Renal cortex interstitium (tissue), 11 donors: ENCODE results near the gene POU2F1. TPM values are rescaled to one million over a fixed set of nuclear protein-coding genes. Genes with fewer than 3 reads are reported as not detected.

Experiments
- DNase-seq, 11 donors: peaks; one replicate each; pipeline ENCODE4 v3.0.0-alpha.2; 2013; ENCODE audit warnings: low read depth in 9 of 11, low spot score in 4 of 11; ENCODE audit errors: extremely low read depth in 1 of 11
- polyA plus RNA-seq, 3 donors: library from polyadenylated mRNA; unstranded; fragments of 120-200 nt; gene quantifications; one replicate each; pipeline ENCODE4 v1.2.1, GENCODE V29; 2013; ENCODE audit not compliant: insufficient read length in 3 of 3

Gene POU2F1
- polyA plus RNA-seq, 3 donors = 15.3 to 16.9 (median 16.2) TPM

GRCh38 chr1:167426716-167427115, 206.0 kb downstream of the POU2F1 start:
- no peak for DNase-seq

GRCh38 chr1:167427848-167428247, 207.2 kb downstream of the POU2F1 start:
- no peak for DNase-seq

- no peak for DNase-seq
Measured at GRCh38 chr1:167428395-167428794, 207.7 kb downstream of the POU2F1 start.

GRCh38 chr1:167429612-167430011, 208.9 kb downstream of the POU2F1 start:
- no peak for DNase-seq

GRCh38 chr1:167430134-167430848, 209.6 kb downstream of the POU2F1 start:
- DNase-seq = no peak

GRCh38 chr1:167430849-167431242, 210.2 kb downstream of the POU2F1 start:
- DNase-seq = no peak

- no peak for DNase-seq
Measured at GRCh38 chr1:167431261-167431908, 210.7 kb downstream of the POU2F1 start.

GRCh38 chr1:167431909-167432650, 211.4 kb downstream of the POU2F1 start:
- no peak for DNase-seq

GRCh38 chr1:167432780-167433179, 212.1 kb downstream of the POU2F1 start:
- no peak for DNase-seq

DNA sequence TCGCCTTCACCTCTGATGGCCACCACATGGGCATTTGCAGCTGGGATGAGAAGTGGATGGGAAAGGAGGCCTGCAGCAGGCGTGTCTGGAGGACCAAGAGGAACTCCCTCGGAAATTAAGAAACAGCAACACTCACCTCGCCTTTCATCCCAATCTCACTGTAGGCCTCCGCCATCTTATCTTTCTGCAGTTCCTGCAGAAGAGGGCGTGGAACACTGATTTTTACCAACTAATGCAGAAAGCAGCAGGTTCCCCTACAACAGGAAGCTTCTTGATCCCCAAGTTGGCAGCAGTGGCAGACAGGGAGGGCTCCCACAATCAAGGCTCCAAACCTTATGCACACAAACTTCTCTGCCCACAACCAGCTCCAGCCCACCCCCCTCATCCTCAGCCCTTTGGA, 213.2 kb downstream of the POU2F1 start:
- DNase-seq = no peak

GRCh38 chr1:167434306-167434705, 213.6 kb downstream of the POU2F1 start:
- no peak for DNase-seq

- DNase-seq = no peak
Measured at GRCh38 chr1:167435484-167435883, 214.8 kb downstream of the POU2F1 start.

GRCh38 chr1:167438171-167439138, 217.8 kb downstream of the POU2F1 start:
- DNase-seq = no peak

- DNase-seq = peak in 6 of 11 donors; percentile 18 to 52 (median 35)
Measured at GRCh38 chr1:167439301-167439988, 218.8 kb downstream of the POU2F1 start.

- DNase-seq = no peak
Measured at GRCh38 chr1:167440345-167440744, 219.7 kb downstream of the POU2F1 start.

- no peak for DNase-seq
Measured at GRCh38 chr1:167440776-167441175, 220.1 kb downstream of the POU2F1 start.

- no peak for DNase-seq
Measured at GRCh38 chr1:167441222-167441621, 220.5 kb downstream of the POU2F1 start.

- DNase-seq = peak in 7 of 11 donors; percentile 50 to 79 (median 61)
Measured at GRCh38 chr1:167442142-167442848, 221.6 kb downstream of the POU2F1 start.
